Left lung (tissue), 10 donors: Measurements from ENCODE around the gene KLHL7. TPM values are rescaled to one million over a fixed set of nuclear protein-coding genes. Genes with fewer than 3 reads are reported as not detected.

Experiments used
- ATAC-seq: fragments of 200-7000 bp; cut with Tn5 transposase; one replicate; pipeline ENCODE4 v1.9.1; 2020; ENCODE audit warnings: moderate library complexity
- DNase-seq, 4 donors: peaks; one replicate each; pipeline ENCODE4 v3.0.0-alpha.2; 2013 to 2020
- H3K27ac ChIP-seq, 2 donors: fragments of 200-600 bp; sonication (generic) in 1 of 2; one replicate each; pipeline versions ENCODE4 v1.5.0 to v1.8.0; 2020 to 2021
- H3K27me3 ChIP-seq, 2 donors: fragments of 200-600 bp; sonication (generic) in 1 of 2; one replicate each; pipeline versions ENCODE4 v1.5.0 to v1.8.0; 2020 to 2021
- H3K36me3 ChIP-seq, 2 donors: fragments of 200-600 bp; sonication (generic) in 1 of 2; one replicate each; pipeline versions ENCODE4 v1.5.0 to v1.8.0; 2020 to 2021
- H3K4me1 ChIP-seq, 2 donors: fragments of 200-600 bp; one replicate each; pipeline ENCODE4 v1.8.0; 2021
- H3K4me3 ChIP-seq, 2 donors: fragments of 200-600 bp; sonication (generic) in 1 of 2; one replicate each; pipeline versions ENCODE4 v1.5.0 to v1.8.0; 2020 to 2021; ENCODE audit warnings: mild to moderate bottlenecking in 1 of 2
- H3K9me3 ChIP-seq, 2 donors: fragments of 200-600 bp; sonication (generic) in 1 of 2; one replicate each; pipeline versions ENCODE4 v1.5.0 to v1.8.0; 2020 to 2021
- intact Hi-C, 2 donors: fragments of 100-400 bp; cut with DNase I; formaldehyde crosslinking; loops; one replicate each; pipeline versions ENCODE4 v1.11.2 to v1.14.2; 2022
- polyA plus RNA-seq, 6 donors: library from polyadenylated mRNA; unstranded; fragments of 120-200 nt; gene quantifications; one replicate each; pipeline ENCODE4 v1.2.1, GENCODE V29; 2013; ENCODE audit not compliant: insufficient read length in 6 of 6
- total RNA-seq, 2 donors: library from RNA; stranded (reverse); fragmentation: NEBNext Ultra II Directional; extraction: Animal tissue kit (Norgen Biotek cat#: 25700); gene quantifications; one replicate each; pipeline ENCODE4 v1.2.1, GENCODE V29; 2021
- TF ChIP-seq, protein P1 (sequence below), 2 donors: fragments of 200-600 bp; sonication (generic) in 1 of 2; IDR thresholded peaks; one replicate each; pipeline versions ENCODE4 v1.5.0 to v1.8.0; 2021; ENCODE audit warnings: antibody characterized with exemption in 2 of 2
- donor health status: DM: no; HTN: yes; CAD: no.
- donor health status: DM: no; HTN: no; CAD: no.

The KLHL7 gene
- total and polyA plus RNA-seq, 8 donors: 18.1 to 55.9 (median 45.7) TPM

GRCh38 chr7:23098029-23098428 is 7.6 kb upstream of the KLHL7 start:
- H3K27me3 ChIP-seq: no peaks in the 10 kb centered on the region
- DNase-seq (peak in 1 of 4 donors; percentile 60), ATAC-seq (no peak)
- H3K4me1 ChIP-seq: no peaks in the 10 kb centered on the region
- no peak overlapping the region for H3K27ac ChIP-seq
- H3K9me3 ChIP-seq: peaks cover 0 to 10% of the 10 kb centered on the region in 2 donors
- TF ChIP-seq, protein P1, sequence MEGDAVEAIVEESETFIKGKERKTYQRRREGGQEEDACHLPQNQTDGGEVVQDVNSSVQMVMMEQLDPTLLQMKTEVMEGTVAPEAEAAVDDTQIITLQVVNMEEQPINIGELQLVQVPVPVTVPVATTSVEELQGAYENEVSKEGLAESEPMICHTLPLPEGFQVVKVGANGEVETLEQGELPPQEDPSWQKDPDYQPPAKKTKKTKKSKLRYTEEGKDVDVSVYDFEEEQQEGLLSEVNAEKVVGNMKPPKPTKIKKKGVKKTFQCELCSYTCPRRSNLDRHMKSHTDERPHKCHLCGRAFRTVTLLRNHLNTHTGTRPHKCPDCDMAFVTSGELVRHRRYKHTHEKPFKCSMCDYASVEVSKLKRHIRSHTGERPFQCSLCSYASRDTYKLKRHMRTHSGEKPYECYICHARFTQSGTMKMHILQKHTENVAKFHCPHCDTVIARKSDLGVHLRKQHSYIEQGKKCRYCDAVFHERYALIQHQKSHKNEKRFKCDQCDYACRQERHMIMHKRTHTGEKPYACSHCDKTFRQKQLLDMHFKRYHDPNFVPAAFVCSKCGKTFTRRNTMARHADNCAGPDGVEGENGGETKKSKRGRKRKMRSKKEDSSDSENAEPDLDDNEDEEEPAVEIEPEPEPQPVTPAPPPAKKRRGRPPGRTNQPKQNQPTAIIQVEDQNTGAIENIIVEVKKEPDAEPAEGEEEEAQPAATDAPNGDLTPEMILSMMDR (IDR thresholded peaks at IDR 0.05): no peak
- no peaks in the 10 kb centered on the region for H3K36me3 ChIP-seq
- no peak overlapping the region for H3K4me3 ChIP-seq
- intact Hi-C loops: no loop called here

- Histone ChIP-seq H3K36me3 (no peaks in the 10 kb centered on the region), H3K27me3 (no peaks in the 10 kb centered on the region), H3K4me1 (no peaks in the 10 kb centered on the region), H3K27ac (no peak overlapping the region), H3K4me3 (no peak overlapping the region), H3K9me3 (peaks cover 0 to 10% of the 10 kb centered on the region in 2 donors)
- no peak for DNase-seq
- intact Hi-C loops: no loop called here
- TF ChIP-seq, protein P1 (IDR thresholded peaks at IDR 0.05): no peak
- no peak for ATAC-seq
Measured at GRCh38 chr7:23098460-23098859, 7.1 kb upstream of the KLHL7 start.

- H3K4me1 ChIP-seq: peaks cover 0 to 5% of the 10 kb centered on the region in 2 donors
- intact Hi-C loops: no loop called here
- DNase-seq (no peak), ATAC-seq (no peak)
- peaks cover 0 to 4% of the 10 kb centered on the region in 2 donors for H3K9me3 ChIP-seq
- no peaks in the 10 kb centered on the region for H3K27me3 ChIP-seq
- no peak overlapping the region for H3K27ac ChIP-seq
- TF ChIP-seq, protein P1 (IDR thresholded peaks at IDR 0.05): no peak
- H3K4me3 ChIP-seq: no peak overlapping the region
- H3K36me3 ChIP-seq: no peaks in the 10 kb centered on the region
Measured at GRCh38 chr7:23100697-23101096, 4.9 kb upstream of the KLHL7 start.

DNA sequence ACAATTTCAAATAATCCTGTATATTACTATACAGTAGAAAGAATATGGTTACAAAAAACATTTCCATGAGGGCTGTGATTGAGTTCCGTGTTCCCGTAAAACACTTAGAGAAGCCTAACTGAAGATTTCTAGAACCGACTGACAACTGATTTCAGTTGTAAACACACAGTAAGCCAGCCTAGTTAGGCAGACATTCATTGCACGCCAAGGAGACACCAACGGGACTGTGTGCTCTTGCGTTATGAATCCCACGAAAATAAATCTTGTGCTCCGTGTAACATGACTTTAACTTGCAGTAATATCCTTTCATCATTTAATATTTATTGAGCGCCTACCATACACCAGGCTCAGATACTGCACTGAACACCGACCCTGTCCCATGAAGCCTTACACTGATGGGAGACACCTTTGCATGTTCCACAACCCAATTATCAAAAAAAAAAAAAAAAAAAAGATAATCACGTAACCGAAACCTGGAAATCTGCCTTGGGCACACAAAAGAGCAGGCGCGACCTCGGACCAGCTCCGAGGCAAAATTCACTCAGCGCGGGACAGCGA is 420 bp upstream of the KLHL7 start:
- H3K9me3 ChIP-seq: no peaks in the 10 kb centered on the region
- peak overlapping the region in 1 of 2 donors; percentile 81 for H3K27ac ChIP-seq
- TF ChIP-seq, protein P1 (IDR thresholded peaks at IDR 0.05): no peak
- no peaks in the 10 kb centered on the region for H3K36me3 ChIP-seq
- intact Hi-C loops: no loop called here
- ATAC-seq: peak; percentile 2
- H3K27me3 ChIP-seq: no peaks in the 10 kb centered on the region
- no peak for DNase-seq
- peaks cover 5 to 35% of the 10 kb centered on the region in 2 donors for H3K4me1 ChIP-seq
- H3K4me3 ChIP-seq: peak overlapping the region; percentile 82 to 85

- Histone ChIP-seq H3K27me3 (no peaks in the 10 kb centered on the region), H3K9me3 (no peaks in the 10 kb centered on the region), H3K4me1 (peaks cover 5 to 35% of the 10 kb centered on the region in 2 donors), H3K27ac (peak overlapping the region; percentile 81 to 91), H3K4me3 (peak overlapping the region; percentile 82 to 85), H3K36me3 (no peaks in the 10 kb centered on the region)
- ATAC-seq (peak; percentile 50), DNase-seq (peak; percentile 50 to 81 (median 57))
- intact Hi-C loops: no loop called here
- TF ChIP-seq, protein P1 (IDR thresholded peaks at IDR 0.05): peak in 1 of 2 donors; percentile 9
Measured at GRCh38 chr7:23106057-23106822, 655 bp downstream of the KLHL7 start.
